Muscle layer of duodenum (tissue), 2 donors: ENCODE measurements around the gene HMG20B.

Source experiments
- H3K27ac ChIP-seq: one replicate; pipeline ENCODE4 v1.7.0; 2013; ENCODE audit warnings: mild to moderate bottlenecking, low read length
- H3K27me3 ChIP-seq: one replicate; pipeline ENCODE4 v1.7.0; 2013; ENCODE audit warnings: low read depth, mild to moderate bottlenecking, control low read depth, low read length
- H3K36me3 ChIP-seq, 2 donors: one replicate each; pipeline ENCODE4 v1.7.0; 2013; ENCODE audit warnings: low read length in 2 of 2, control low read depth in 1 of 2, mild to moderate bottlenecking in 1 of 2; ENCODE audit not compliant: insufficient read depth in 2 of 2, control insufficient read depth in 1 of 2
- H3K4me1 ChIP-seq, 2 donors: one replicate each; pipeline ENCODE4 v1.7.0; 2013; ENCODE audit warnings: low read length in 2 of 2, mild to moderate bottlenecking in 2 of 2, control low read depth in 1 of 2, moderate library complexity in 1 of 2; ENCODE audit not compliant: insufficient read depth in 2 of 2, control insufficient read depth in 1 of 2
- H3K4me3 ChIP-seq, 2 donors: one replicate each; pipeline ENCODE4 v1.7.0; 2013; ENCODE audit warnings: low read length in 2 of 2, low read depth in 1 of 2, mild to moderate bottlenecking in 1 of 2
- H3K9me3 ChIP-seq, 2 donors: one replicate each; pipeline ENCODE4 v1.7.0; 2013; ENCODE audit warnings: low read length in 2 of 2, control low read depth in 1 of 2, mild to moderate bottlenecking in 1 of 2; ENCODE audit not compliant: control insufficient read depth in 1 of 2
- donor health status: healthy.

HMG20B gene

DNA sequence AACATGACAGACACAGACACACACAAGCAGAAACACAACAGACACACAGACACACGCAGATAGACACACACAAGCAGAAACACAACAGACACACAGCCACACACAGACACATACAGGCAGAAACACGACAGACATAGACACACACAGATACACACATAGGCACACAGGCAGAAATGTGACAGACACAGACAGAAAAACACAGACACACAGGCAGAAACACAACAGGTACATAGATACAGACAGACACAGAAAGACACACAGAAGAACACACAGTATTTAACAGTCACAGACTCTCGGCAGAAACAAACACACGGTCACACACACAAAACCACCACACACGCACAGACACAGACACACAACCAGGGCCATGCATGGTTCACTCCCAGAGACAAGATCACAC is 33.0 kb downstream of the HMG20B start:
- Histone ChIP-seq H3K9me3 (no peaks in the 10 kb centered on the region), H3K27me3 (no peaks in the 10 kb centered on the region), H3K4me3 (peak overlapping the region; percentile 11 to 65), H3K4me1 (peaks cover 0 to 25% of the 10 kb centered on the region in 2 donors), H3K36me3 (peaks cover 0 to 3% of the 10 kb centered on the region in 2 donors), H3K27ac (no peak overlapping the region)

DNA sequence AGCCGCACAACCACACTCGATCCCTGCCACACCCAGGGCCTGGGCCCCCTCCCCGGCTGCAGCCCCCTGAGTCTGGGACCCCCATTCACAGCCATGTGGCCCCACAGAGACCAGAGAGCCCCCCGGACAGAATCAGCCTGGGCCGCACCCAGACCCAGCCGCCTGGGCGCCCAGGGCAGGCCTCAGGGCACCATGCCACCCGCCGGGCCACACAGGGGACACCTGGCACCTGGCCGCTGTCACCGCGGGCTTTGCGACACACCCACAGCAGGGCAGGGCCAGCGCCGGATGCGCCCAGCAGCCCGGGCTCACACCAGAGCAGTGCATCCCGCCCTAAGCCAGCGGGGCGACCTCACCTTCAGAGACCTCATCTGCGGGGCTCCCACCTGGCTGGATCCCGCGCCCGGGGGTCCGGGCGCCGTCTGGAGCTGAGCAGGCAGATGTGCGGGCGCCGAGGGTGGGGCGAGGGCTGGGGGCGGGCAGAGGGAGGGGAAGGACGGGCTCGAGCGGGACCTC is 33.5 kb downstream of the HMG20B start:
- Histone ChIP-seq H3K4me1 (peaks cover 0 to 25% of the 10 kb centered on the region in 2 donors), H3K27me3 (no peaks in the 10 kb centered on the region), H3K36me3 (peaks cover 0 to 7% of the 10 kb centered on the region in 2 donors), H3K4me3 (peak overlapping the region; percentile 11 to 65), H3K9me3 (no peaks in the 10 kb centered on the region), H3K27ac (no peak overlapping the region)

DNA sequence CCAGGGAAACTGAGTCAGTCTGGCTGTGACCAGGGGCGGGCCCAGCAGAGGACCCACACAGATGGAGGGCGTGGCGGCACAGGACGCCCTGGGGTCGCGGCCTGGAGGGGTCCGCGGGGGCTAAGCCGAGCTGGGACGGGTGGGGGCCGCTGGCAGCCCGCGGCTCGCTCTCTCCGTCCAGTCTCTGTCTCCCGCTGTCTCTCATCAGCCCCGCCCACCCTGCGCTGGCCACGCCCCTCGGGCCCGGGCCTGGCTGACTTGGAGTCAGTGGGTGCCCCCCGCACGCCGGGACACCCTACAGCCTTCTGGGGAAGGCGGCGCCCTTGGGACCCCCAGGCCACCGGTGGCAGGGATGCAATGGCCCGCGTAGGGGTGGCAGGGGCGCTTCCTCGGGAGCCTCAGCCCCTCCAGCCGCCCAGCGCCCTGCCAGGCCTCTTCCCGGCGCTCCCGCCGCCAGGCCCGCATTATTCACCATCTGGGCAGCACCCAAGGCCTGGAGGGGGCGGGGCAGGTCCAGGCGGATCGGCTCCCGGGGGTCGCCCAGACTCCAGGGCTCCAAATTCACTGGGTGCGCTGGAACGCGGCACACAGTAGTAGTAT is 34.0 kb downstream of the HMG20B start, which contains the start of gene TBXA2R:
Gene TBXA2R, minus strand, starts transcription at position 186 of the 600 bp plus-strand sequence. CDS start 6,241 bp downstream, outside the sequence.
- H3K4me3 ChIP-seq, result peak within 1 kb of the TSS; percentile 42 to 65
- no peaks in the 10 kb centered on the region for H3K27me3 ChIP-seq
- H3K4me1 ChIP-seq, result peaks cover 0 to 25% of the 10 kb centered on the region in 2 donors
- peaks cover 2 to 13% of the 10 kb centered on the region in 2 donors for H3K36me3 ChIP-seq
- no peaks in the 10 kb centered on the region for H3K9me3 ChIP-seq
- no peak within 1 kb of the TSS for H3K27ac ChIP-seq

DNA sequence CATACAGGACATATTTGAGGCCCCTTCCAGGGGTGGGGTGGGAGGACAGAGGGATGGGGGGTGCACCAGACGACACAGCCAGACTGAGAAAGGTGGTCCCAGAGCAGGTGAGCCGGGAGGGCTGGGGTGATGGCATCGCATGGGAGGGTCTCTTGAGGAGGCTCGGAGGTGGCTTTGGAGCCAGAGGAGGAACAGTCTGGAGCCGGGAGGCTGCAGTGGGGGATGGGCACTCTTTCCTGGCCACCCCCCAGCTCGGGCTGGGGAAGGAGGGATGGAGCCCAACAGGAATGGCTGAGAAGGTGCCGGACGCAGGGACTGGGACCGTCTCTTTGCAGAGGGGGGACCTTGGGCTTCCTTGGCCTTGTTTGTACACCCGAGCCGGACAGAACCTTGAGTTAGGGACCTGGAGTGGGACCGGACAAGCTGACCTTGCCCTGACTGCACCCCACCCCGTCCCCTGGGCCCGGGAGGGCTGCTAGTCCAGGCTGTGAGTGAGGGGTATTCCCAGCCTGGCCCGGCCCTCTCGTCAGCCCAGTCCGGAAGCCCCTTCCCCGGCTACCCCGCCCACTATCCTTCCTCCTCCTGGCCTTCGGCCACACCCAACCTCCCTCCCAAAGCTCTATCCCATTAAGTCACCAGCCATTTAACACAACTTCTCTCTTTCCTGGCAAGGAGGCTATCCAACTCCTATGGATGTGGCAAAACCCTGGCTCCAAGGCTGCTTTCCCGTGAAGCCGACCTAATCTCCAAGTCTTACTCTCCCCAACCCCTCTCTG is 34.7 kb downstream of the HMG20B start:
- peaks cover 0 to 25% of the 10 kb centered on the region in 2 donors for H3K4me1 ChIP-seq
- H3K4me3 ChIP-seq, result peak overlapping the region; percentile 42 to 65
- no peak overlapping the region for H3K27ac ChIP-seq
- no peaks in the 10 kb centered on the region for H3K27me3 ChIP-seq
- peaks cover 6 to 20% of the 10 kb centered on the region in 2 donors for H3K36me3 ChIP-seq
- no peaks in the 10 kb centered on the region for H3K9me3 ChIP-seq

DNA sequence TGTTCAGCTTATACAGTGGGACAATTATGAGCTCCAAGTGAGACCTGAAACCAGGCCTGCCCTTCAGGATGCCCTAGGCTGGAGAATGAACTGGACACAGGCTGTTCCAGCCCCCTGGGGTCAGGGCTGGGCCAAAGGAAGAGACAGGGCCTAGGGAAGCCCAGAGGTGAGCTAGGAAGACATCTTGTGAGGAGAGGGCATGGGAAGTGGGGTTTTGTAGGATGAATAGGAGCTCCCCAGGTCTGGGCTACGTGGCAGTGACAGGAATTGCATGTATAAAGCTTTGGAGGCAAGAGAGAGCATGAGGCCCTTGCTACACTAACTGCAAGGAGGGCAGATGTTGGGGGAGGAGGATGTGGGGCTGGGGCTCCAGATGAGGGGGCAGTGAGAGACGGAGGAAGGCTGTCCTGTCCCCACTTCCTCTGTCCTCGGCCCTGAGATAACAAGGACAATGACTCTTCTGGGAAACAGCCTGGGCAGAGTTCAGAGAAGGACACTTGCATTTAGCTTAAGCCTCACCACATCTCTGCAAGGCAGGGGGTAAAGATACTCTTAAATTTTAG is 35.4 kb downstream of the HMG20B start:
- Histone ChIP-seq H3K27ac (no peak overlapping the region), H3K36me3 (peaks cover 6 to 23% of the 10 kb centered on the region in 2 donors), H3K4me1 (peaks cover 0 to 28% of the 10 kb centered on the region in 2 donors), H3K9me3 (no peaks in the 10 kb centered on the region), H3K4me3 (peak overlapping the region in 1 of 2 donors; percentile 65), H3K27me3 (no peaks in the 10 kb centered on the region)

DNA sequence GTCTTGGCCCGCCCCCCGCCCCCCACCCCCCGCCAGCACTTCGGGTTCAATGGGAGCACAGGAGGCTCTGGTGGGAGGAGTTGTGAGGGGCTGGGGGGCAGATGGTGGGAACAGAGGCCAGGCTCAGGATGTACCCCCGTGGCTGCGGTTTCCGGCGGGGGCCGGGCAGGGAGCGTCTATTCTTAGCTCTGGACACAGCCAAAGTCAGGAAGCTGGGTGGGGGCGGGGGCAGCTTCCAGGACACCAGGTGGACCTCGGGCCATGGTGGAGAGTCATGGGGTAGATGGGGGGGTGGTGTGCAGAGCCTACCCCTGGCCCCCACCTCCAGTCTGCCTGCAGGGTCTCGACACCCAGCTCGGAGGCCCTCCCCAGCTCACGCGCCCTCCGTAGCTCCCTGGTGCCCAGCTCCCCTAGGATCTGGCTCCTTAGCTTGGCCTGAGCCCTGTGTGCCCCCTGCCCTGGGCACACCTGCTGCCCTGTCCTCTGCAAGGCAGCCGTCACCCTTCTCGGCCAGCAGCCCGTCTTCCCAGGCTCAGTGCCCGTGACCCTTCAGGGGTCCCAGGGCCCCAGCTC is 36.1 kb downstream of the HMG20B start:
- Histone ChIP-seq H3K9me3 (no peaks in the 10 kb centered on the region), H3K27ac (no peak overlapping the region), H3K4me3 (no peak overlapping the region), H3K36me3 (peaks cover 6 to 23% of the 10 kb centered on the region in 2 donors), H3K27me3 (no peaks in the 10 kb centered on the region), H3K4me1 (peaks cover 0 to 35% of the 10 kb centered on the region in 2 donors)

DNA sequence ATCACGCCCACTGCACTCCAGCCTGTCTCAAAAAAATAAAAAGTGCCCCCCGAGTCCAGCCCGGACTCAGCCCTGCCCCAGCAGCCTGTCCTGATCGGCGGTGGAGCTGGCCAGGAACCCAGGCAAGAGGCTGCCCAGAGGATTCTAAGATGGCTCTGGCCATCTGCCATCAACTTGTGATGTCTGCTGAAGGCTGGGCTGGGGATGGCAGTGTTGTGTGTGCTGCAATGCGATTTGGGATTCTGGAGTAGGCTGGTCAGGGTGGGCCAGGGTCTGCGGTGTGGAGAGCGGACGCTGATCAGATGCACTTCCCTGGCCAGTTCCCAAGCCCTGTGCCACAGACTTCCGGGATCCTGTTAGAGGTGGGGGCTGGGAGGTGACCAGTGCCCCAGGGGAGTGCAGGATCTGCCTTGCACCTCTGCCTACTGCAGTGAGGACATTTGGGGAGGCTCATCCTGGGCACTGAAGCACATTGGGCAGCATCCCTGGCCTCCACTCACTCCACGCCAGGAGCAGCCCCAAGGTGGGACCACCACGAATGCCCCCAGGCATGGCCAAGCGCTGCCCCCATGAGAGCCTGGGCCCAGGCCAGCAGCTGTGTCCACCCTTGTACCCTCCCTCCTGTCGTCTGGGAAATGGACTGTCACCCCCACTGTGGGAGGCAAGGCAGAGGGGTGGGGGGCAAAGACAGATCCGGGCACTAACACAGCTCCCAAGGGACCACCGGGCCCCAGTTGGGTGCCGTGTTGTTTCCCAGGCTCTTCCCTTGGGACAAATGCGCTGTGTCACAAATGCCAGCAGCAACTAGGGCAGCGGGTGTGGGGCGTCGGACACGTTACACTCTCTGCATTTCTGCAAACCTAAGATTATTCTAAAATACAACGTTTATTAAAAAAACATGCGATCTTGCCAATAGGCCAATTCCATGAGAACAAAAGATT is 37.3 kb downstream of the HMG20B start:
- Histone ChIP-seq H3K9me3 (no peaks in the 10 kb centered on the region), H3K4me1 (peaks cover 0 to 41% of the 10 kb centered on the region in 2 donors), H3K27me3 (no peaks in the 10 kb centered on the region), H3K36me3 (peaks cover 6 to 23% of the 10 kb centered on the region in 2 donors), H3K4me3 (no peak overlapping the region), H3K27ac (no peak overlapping the region)

DNA sequence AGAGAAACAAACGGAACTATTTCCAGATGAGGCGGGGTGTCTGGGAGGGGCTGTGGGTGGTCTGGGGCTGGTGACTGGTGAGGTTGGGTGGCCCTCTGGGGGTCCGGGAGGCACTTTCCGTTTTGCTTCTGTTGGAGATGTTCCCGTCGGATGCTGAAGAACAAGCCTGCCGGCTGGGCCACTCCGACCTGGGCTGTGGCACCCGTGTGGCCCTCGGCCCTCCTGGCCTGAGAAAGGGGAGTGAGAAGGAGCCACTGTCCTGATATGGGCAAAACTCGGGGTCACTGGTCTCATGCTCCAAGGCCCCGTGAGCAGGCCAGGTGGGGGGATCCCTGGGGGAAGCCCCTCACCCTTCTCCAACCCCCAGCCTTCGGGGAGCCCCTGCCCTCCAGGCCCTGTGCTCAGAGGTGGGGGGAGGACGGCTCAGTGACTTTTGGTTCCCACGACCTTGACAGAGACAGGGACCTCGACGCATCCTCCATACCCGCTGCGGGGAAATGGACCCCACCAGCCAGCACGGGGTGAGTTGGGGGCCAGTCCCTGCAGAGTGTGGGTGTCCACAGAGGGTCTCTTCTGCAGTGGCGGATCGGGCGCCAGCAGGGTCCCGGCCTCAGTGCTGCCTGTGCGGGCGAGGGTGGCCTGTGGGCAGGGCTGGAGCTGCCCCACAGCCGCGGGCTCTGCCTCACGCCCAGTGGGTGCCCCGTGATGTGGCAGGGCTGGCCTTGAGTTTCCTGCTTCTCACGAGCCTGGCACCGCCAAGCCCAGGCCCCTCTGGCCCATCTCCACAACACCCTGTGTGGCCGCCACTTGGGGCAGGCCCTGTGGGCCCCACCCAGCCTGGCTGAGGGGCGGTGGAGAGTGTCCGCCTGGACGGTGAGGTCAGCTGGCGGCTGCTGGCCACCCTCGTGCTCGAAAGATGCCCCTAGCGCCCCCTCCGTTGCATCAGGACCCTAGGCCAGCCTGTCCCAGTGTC is 38.3 kb downstream of the HMG20B start:
- Histone ChIP-seq H3K4me1 (peaks cover 0 to 39% of the 10 kb centered on the region in 2 donors), H3K9me3 (no peaks in the 10 kb centered on the region), H3K36me3 (peaks cover 6 to 23% of the 10 kb centered on the region in 2 donors), H3K27me3 (no peaks in the 10 kb centered on the region), H3K27ac (no peak overlapping the region), H3K4me3 (no peak overlapping the region)

DNA sequence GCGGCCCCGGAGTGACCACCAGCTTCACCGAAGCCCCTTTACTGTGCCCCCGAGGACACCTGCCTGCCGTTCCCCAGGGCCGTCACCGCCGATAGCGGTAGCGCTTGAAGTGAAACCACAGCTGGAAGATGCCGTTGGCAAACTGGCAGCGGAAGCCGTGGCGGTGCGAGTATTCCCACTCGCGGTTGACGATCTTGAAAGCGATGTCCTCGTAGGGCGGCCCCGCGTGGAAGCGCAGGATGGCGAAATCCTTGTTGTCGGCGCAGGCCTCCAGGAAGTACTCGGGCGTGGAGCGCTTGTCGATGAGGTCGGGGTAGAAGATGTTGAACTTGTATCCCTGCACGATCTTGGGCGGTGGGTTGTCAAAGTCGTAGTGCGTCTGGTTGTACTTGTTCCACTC is 39.1 kb downstream of the HMG20B start:
- Histone ChIP-seq H3K36me3 (peaks cover 6 to 23% of the 10 kb centered on the region in 2 donors), H3K4me1 (peaks cover 0 to 34% of the 10 kb centered on the region in 2 donors), H3K27me3 (no peaks in the 10 kb centered on the region), H3K9me3 (no peaks in the 10 kb centered on the region), H3K27ac (no peak overlapping the region), H3K4me3 (no peak overlapping the region)
